NCI-H1092 (cell line): ENCODE data around the gene PHF13.
"Not testable (repeated sequence)": the region's sequence is repeated elsewhere in the genome, so short reads cannot be mapped to it uniquely, and the experiment has no call there.

Source experiments
- DNase-seq: peaks from one replicate; lab custom pipeline; 2025; lab: John Stamatoyannopoulos, UW

PHF13 gene

DNA sequence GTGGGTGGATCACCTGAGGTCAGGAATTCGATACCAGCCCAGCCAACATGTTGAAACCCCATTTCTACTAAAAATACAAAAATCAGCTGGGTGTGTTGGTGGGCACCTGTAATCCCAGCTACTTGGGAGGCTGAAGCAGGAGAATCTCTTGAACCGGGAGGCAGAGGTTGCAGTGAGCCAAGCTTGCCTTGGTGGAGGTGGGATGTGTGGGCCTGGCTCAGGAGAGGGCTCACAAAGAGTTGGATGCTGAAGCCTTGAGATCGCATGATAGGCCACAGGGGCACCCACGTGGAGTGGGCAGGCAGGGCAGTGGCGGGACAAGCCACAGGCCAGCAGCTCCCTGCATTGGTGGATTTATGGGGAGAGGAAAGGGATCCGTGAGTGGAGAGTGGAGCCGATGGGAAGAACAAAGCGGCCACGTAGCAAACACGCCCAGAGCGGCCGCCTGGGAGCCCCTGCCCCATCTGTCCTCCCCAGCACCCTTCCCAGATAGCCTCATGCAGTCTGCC, 15.5 kb downstream of the PHF13 start:
- DNase-seq = no peak

DNA sequence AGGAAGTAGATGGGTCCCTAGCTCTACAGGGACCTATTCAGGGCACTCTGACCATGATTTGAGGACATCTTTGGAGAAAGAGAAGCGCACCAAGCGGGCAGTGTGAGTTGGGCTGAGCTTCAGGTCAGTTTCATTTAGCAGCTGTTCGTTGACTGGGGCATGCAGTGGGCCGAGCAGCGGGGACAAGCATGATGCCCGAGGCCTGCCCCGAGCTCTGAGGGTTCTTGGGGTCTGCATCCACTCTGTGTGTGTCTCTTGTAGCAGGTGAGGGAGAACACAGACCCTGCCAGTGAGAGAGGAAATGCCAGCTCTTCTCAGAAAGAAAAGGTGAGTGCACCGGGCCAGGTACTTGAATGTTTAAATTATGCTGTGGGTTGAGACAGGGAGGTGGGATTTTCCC, 16.5 kb downstream of the PHF13 start:
- DNase-seq = no peak

DNA sequence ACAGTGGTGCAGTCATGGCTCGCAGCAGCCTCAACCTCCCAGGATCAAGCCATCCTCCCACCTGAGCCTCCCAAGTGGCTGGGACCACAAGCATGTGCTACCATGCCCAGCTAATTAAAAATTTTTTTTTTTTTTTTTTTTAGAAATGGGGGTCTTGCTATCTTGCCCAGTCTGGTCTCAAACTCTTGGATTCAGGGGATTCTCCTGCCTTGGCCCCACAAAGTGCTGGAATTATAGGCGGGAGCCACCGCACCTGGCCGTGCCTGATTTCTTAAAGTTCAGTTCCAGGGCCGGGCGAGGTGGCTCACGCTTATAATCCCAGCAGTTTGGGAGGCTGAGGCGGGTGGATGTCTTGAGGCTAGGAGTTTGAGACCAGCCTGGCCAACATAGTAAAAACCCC, 17.5 kb downstream of the PHF13 start:
- DNase-seq = no peak

DNA sequence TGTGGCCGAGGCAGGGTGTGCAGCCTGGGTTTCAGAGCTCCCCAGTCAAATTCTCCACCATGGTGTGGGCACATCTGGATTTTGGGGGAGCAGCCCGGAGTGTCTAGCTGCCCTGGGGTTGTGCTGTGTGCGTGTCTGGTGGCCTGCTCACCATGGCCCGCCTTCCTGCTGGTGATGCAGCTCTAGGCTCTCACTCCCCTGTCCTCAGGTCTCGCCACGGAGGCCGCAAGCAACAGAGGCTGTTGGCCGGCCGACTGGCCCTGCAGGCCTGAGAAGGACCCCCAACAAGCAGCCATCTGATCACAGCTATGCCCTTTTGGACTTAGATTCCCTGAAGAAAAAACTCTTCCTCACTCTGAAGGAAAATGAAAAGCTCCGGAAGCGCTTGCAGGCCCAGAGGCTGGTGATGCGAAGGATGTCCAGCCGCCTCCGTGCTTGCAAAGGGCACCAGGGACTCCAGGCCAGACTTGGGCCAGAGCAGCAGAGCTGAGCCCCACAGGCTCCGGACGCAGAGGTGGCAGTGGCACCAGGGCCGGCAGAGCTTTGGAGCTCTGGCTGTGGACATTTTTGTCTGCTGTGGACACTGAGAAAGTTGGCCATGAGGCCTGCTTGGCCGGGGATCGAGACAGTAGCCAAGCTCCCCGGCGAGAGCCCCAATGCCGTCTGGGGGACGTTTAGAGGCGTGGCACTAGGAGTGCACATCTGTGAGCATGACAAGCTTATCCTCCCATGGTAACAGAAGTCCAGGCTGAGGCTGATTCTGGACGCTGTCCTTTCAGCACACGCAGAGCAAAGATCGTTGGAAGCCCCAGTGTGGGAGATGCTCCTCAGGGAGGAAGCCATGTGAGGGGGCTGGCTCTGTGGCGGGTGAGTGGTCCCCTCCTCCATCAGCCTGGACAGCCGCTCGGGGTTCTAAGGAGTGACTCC, 19.3 kb downstream of the PHF13 start:
- no peak for DNase-seq

DNA sequence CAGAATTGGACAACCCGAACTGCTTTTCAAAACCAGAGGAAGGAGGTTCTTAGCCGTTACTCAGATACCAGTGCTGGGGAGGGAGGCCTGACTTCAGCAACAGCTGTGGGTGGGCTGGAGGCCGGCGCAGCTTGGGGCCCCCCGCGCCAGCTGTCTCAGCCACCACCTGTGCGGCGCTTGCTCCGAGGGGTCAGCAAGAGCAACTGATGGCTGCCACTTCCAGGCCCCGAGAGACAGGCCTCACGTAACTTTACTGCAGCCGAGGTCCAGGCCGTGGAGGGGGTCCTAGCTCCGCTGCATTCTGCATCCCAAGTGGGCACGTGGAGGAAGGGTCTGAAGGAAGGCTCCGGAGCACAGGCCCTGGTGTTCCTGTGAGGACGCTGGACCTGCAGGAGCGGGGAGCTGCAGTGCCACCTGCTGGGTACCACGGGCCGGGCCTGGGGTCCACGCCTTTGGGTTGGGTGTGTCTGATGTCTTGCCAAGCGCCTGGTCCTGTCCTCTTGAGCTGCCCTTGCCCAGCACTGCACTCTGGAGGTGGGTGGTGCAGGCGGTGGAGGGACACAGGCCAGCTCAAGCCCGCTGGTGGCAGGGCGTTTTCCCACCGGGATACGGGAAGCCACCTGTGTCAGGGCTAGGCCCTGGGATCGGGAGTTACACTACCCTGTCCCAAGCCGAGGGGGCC, 21.0 kb downstream of the PHF13 start:
- no peak for DNase-seq

DNA sequence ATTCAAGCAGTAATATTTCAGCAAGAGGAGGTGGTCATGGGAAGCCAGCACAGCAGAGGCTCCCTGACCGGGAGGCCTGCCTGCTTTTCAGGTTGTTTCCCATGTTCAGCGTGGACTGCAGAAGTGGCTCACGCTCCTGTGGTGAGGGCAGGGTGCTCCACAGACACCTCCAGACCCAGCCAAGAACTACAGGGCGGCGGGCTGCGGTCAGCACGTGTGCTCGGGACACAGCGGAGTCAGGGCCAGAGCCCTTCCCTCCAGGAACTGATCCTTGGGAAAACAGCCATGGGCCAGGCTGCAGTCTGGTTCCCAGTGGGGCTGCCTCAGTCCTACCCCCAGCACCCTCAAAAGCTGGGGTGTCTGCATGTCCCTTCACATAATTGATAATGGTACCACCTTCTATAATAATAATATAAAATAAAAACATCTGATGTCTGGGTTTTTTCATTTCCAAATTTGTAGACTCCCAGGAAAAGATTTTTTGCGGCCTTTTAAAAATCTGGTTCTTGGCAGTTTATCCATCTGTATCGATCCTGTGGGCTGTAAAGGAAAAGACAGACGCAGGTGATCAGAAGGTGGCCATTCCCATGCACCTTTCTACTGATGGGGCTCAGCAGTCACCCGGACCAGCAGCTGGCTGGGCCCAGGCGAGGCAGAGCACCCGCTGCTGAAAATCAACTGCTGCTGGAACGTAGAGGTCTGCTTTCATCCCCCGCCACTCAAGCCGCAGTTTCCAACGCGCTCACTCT, 21.8 kb downstream of the PHF13 start:
- DNase-seq = no peak

DNA sequence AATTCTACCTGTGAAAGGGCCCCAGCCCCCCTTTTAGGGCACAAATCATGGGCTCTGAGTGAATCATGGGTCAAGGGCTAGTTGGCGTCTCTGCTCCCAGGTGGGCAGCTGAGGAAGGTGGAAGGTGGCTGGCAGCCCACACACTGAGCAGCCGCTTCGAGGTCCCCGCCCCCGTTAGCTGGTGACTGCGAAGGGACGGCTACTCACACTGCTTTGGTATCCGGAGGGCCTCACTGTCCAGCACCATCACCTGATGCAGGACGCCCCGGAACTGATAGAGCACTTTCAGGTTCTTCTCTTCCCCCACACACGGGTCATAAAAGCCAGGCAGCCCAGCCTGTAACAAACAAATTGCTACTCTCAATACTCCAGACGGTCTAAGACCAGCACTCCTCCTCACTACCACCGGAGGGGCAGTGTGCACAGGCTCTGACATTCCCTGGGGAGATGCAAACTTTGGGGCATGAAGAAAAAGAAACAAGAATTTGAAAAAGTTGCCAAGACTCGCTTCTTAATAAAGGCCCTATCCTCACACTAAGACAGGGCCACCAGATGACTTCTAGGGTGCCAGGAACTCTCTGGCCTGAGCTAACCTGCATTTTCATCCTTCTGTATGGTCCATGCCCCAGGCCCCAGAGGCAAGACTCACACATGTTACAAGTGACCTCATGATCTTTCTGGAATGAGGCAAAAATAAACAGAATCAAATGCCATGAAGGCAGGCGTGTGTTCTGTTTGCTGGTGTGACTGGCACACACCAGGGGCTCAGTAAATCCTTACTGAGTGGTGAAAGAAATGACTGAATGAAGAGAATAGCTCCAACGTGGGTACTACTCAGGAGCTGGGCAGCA, 22.6 kb downstream of the PHF13 start:
- DNase-seq = no peak

DNA sequence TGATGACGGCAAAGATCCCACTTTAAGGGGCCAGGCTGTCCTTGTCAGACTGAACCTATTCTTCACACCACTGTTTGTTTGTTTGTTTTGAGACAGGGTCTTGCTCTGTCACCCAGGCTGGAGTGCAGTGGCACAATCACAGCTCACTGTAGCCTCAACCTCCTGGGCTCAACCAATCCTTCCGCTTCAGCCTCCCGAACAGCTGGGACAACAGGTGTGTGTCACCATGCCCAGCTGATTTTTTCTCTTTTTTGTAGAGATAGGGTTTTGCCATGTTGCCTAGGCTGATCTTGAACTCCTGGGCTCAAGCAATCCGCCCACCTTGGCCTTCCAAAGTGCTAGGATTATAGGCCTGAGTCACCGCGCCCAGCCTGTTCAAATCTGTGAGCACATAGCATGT, 23.2 kb downstream of the PHF13 start:
- DNase-seq = not testable (repeated sequence)

DNA sequence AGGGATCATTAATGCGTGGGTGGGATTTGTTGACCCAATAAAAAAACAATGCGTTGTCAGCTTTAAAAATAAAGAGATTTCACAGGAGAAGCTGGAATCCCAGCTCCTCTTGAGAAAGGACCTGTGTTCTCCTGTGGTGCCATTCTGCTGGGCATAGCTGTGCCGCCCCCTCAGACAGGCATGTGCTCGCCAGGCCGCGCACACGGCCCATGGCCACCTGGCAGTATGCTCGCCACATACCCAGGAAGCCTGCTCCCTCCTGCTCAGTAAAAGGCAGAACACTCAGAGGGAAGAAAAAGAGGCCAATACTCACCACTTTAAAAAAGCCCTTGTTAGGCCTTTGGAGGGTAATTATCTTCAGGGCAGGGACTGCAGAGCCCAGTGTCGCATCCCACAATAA, 24.2 kb downstream of the PHF13 start:
- DNase-seq = no peak

DNA sequence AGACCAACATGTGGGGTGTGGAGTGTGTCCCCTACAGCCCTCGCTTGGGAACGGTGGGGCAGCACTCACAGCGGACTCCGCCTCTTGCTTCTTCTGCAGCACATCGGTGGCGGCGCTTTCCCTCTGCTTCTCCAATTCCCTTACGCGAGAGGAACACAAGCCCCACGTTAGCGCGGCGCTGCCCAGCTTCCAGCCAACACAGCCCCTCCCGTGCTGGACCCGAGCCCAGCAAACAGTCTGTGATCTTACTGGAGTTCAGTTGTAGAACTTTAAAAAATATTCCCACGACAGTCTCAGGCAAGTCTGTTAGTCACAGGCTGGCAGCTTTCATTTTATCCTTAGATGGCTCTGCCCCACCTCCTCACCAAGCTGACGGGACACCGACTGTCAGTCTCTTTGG, 24.7 kb downstream of the PHF13 start:
- no peak for DNase-seq

DNA sequence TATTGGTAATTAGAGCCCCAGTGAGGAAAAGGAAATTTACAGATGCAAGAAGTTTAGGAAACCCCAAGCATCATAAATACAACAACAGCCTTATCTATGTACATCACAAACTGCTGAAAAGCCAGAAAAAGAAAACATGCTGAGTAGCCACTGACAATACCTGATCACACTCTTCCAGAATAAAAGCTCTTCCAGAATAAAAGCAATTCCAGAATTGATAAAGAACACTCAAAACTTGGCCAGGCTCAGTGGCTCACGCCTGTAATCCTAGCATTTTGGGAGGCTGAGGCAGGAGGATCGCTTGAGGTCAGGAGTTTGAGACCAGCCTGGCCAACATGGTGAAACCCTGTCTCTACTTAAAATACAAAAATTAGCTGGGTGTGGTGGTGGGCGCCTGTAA, 27.3 kb downstream of the PHF13 start:
- DNase-seq = not testable (repeated sequence)

DNA sequence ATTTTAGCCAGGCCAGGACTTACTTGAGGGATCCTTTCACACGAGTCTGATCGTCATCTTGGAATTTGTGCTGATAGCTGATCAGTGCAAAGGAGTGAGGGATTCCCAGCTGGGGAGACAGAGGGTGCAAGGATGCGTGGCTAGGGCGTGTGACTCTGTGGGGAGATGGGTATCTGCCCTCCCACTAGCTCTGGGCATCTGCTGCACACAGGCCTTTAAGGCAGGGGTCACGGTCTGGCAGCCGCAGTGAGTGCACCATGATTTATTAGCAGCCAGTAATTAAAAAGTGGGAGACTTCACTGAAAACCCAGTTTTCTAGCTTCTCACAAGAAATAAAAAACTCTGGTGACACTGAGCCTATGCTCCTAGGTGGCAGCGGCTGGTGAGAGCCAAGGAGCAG, 31.5 kb downstream of the PHF13 start:
- DNase-seq = no peak

DNA sequence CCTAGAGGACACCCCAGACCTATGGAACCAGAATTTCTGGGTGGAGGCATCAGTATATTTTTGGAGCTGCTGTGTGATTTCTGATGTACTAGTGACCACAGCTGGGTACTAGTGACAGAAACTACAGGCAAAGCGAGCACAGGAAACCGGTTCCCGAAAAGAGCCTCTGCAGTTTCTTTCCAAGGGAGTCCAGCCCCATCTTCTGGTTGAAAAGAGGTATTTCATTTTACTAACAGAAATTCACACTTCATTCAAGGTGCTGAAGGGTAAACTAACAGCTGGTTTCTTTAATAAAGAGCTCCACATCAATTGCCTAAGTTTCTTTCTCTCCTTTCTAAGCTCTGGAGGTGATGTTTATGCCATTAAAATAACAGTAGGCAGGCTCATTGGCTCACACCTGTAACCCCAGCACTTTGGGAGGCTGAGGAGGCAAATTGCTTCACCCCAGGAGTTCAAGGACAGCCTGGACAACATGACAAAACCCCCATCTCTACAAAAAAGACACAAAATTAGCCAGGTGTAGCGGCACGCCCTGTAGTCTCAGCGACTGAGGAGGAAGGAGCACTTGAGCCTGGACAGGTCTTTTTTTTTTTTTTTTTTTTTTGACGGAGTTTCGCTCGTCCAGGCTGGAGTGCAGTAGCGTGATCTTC, 33.1 kb downstream of the PHF13 start:
- no peak for DNase-seq

DNA sequence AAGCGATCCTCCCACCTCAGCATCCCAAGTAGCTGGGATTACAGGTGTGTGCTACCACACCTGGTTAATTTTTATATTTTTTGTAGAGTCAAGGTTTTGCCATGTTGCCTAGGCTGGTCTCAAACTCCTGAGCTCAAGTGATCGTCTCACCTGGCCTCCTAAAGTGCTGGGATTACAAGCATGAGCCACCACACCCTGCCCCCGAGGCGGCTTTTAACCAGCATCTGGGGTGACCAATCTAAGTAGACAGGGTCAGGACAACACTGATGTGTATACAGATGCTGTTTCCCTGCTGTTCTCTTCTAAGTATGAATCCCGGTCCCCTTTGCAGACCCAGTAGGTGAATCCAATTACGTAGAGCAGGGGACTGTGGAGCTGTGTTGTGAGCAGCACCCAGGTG, 35.0 kb downstream of the PHF13 start:
- DNase-seq = no peak

DNA sequence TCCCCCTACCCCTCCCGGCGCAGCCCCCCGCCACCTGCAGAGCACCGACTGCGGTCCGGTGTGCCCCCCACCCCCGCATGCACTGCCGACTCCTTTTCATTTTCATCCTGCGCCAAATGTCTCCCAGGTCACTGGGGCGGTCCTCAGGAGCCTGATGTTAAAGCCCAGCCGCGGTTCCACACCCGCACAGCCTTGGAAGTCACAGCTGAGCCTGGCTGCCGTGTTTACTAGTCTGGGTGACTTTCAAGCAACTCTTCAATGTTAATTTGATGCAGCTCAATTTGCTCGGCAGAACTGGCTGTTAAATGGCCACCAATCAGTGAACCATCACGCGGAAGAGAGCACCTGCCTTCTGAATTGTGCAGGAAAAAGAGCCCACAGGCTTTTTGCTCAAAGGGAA, 38.4 kb downstream of the PHF13 start:
- DNase-seq = no peak

DNA sequence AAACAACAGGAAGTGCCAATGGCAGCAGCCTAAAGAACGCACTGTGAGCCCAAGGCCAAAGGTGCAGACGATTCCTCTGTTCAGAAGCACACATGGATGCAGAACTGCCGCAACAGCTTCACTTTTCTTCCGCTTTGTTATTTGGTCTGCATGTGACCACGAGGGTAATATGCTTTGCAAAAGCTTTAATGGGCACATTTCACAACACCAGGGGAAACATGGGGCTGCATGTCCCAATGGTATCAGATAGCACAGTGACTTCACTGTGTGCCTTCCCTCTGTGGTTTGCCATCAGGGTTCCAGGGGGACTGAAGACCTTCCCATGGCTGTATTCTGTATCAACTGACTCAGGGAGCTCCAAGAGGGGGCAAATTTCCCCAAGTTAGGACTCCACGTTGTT, 39.5 kb downstream of the PHF13 start:
- no peak for DNase-seq

DNA sequence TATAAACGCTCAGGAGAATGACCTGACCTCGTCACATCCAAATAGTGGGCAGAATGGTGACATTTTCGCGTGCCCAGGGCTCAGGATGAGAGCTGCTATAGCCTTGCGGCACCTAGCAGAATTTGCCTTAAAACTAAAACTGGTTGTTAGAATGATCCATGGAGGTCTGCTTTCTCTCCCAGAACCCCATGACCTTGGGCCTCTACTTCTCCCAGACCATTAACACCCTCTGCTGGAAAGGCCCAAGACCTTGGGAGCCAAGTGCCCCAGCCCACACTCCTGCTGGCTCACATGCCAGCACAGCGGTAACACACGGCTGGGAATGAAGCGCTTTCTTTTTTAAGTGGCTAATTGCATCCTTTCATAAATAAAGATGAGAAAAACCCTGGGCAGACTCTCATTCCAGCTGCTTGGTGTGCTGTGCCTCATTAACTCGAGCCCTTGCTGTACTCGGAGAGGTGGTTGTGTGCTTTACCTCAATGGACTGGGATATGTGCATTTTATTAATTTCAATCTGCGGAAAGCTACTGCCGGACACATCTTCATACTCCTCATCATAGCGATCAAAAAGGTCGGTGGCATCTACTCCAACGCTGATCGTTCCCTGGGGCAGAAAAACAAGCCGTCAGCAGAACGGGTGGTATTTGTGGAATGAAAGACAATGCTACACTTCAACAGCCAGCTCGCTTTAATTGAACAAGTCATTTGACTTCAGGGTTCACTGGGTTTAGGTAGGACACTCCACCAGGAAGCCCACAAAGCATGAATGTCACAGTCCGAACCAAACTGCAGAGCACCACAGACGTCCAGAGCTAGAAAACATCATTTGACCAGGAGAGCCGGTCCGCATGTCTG, 40.1 kb downstream of the PHF13 start:
- DNase-seq = no peak

DNA sequence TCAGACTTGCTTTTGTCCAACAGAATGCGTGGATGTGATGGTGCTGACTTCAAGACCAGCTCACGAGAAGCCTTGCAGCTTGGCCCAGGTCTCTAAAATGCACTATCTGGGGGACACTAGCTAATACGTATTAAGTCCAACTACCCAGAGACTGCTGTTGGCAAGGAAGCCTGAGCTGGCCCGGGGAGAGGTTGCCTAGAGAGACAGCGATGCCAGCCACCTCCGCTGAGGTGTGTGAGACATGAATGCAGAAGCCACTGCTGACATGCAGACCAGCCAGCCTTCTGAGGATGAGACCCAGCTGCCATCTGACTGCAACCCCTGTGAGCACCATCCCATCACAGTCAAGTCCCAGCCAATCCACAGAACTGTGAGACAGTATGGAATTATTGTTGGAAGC, 43.6 kb downstream of the PHF13 start:
- no peak for DNase-seq

DNA sequence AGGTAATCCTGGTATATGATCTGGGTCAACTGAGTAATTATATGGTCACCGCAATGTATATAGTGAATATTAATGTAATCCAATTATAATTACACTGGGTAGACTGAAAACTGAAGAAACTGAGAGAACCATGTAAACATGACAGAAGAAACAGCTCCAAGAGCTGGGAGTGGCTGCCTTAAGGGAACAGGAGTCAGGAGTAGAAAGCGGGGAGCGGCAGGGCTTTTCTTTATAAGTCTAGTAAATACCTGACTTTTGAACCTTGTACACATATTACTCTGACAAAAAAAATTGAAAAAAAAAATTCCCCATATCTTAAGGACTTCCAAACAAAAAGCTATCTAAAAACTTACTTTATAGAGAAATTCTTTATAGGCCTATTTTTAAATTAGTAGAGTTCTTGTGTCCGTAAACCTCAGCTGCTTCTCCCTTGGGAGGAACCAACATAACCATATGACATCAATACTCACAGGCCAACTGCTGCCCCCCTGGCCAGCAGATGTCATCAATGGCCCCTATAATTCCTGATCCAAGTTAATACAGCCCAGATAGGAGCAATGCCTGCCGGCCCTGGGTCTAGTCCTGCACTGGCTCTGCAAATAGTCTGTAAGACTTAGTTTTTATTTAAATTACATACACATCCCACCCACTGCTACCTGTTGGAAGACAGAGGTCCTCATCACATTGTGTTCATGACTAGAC, 45.0 kb downstream of the PHF13 start:
- no peak for DNase-seq
